ENCODE results near the gene LIMK1.
A peak's percentile ranks its signal among the peaks of the same experiment; 100 is the strongest.
"Not testable (repeated sequence)": the region's sequence is repeated elsewhere in the genome, so short reads cannot be mapped to it uniquely, and the experiment has no call there.

LIMK1 gene

DNA sequence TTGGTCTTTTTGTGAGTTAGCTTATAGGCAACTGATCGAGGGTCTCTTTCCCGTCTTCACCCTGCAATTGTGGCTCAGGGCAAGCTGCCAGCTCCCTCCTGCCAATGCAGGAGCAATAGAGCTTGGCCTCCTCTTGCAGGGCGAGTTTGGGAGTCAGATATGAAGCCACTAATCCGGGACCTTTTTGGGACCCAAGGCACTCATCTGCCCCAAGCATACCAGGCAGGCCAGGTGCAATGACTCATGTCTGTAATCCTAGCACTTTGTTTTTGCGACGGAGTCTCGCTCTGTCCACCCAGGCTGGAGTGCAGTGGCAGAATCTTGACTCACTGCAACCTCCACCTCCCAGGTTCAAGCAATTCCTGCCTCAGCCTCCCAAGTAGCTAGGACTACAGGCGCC is 21.1 kb downstream of the LIMK1 start:
- intact Hi-C loops (cut with DNase I) = no loop called here
- no peak for DNase-seq

GRCh38 chr7:74105992-74106391 is 22.4 kb downstream of the LIMK1 start:
- DNase-seq = no peak
- intact Hi-C loops (cut with DNase I) = no loop called here

DNA sequence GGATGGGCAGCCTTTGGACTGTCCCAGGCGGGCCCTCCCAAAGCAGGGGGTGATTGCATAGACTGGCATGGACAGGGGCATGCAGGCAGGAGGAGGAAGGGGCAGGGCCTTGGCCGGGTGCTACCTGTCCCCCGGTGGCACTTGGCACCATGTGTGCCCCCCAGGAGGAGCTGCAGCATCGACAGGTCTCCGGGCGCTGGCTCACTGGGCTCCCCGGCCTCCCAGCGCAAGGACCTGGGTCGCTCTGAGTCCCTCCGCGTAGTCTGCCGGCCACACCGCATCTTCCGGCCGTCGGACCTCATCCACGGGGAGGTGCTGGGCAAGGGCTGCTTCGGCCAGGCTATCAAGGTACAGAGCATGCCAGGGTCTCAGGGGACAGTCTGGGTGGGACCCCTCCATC is 23.2 kb downstream of the LIMK1 start:
- DNase-seq = no peak
- intact Hi-C loops (cut with DNase I) = no loop called here

- intact Hi-C loops (cut with DNase I) = no loop called here
- DNase-seq = no peak
Measured at GRCh38 chr7:74115326-74115725, 31.7 kb downstream of the LIMK1 start.

GRCh38 chr7:74116356-74116755 is 32.8 kb downstream of the LIMK1 start:
- no peak for DNase-seq
- intact Hi-C loops (cut with DNase I) = no loop called here

DNA sequence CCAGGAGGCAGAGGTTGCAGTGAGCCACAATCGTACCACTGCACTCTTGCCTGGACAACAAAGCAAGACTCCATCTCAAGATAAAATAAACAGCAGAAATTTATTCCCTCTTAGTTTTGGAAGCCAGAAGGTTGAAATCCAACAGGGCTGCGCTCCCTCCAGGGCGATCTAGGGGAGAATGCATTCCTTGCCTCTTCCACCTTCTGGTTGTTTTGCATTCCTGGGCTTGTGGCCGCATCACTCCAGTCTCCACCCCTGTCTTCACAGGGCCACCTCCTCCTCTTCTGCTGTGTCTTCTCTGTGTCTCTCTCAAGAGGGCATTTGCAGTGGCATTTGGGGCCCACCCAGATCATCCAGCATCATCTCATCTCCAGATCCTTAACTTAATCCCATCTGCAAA is 36.2 kb downstream of the LIMK1 start:
- DNase-seq = no peak
- intact Hi-C loops (cut with DNase I) = no loop called here

GRCh38 chr7:74121401-74122249 is 38.0 kb downstream of the LIMK1 start:
- intact Hi-C loops (cut with DNase I) = no loop called here
- DNase-seq = no peak

DNA sequence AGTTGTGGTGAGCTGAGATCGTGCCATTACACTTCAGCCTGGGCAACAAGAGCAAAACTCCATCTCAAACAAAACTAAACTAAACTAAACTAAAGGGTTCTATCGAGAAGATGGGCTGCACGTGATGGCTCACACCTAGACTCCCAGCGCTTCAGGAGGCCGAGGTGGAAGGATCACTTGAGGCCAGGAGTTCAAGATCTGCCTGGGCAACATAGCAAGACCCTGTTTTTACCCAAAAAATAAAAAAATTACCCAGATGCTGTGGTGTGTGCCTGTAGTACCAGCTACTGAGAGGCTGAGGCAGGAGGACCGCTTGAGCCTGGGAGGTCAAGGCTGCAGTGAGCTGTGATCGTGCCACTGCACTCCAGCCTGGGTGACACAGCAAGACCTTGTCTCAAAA is 40.3 kb downstream of the LIMK1 start:
- DNase-seq; intact Hi-C loops (cut with DNase I): not testable (repeated sequence)

- intact Hi-C loops (cut with DNase I) = no loop called here
- peak in 40 of 42 donors; percentile 3 to 73 (median 42) for DNase-seq
Measured at GRCh38 chr7:74126220-74126880, 42.7 kb downstream of the LIMK1 start.

- no peak for DNase-seq
- intact Hi-C loops (cut with DNase I) = no loop called here
Measured at GRCh38 chr7:74129887-74130286, 46.3 kb downstream of the LIMK1 start.

DNA sequence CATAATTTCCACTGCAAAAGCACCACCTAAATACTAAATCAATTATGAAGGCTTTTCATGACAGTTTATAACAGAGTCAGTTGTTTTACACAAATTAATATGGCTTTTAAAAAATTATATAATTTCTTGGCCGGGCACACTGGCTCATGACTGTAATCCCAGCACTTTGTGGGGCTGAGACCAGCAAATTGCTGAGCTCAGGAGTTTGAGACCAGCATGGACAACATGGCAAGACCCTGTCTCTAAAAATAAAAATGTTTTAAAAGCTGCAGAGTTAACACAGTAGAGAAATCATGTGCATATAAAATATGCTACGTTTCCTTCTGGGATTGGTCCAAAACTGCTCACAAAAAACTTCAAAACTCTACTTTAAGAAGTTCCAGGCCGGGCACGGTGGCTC is 46.9 kb downstream of the LIMK1 start:
- DNase-seq = no peak
- intact Hi-C loops (cut with DNase I) = no loop called here

DNA sequence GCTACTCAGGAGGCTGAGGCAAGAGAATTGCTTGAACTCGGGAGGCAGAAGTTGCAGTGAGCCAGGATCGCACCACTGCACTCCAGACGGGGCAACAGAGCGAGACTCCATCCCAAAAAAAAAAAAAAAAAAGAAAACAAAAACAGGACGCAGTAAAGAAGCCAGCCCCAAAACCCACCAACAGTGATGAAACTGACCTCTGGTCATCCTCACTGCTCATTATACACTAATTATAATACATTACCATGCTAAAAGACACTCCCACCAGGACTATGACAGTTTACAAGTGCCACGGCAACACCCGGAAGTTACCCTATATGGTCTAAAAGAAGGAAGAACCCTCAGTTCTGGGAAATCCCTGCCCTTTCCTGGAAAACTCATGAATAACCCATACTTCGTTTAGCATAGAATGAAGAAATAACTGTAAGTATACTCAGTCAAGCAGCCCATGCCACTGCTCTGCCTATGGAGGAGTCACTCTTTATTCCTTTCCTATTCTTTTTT is 50.6 kb downstream of the LIMK1 start:
- no peak for DNase-seq
- intact Hi-C loops (cut with DNase I) = no loop called here

- intact Hi-C loops (cut with DNase I) = no loop called here
- no peak for DNase-seq
Measured at GRCh38 chr7:74138334-74138867, 54.8 kb downstream of the LIMK1 start.

DNA sequence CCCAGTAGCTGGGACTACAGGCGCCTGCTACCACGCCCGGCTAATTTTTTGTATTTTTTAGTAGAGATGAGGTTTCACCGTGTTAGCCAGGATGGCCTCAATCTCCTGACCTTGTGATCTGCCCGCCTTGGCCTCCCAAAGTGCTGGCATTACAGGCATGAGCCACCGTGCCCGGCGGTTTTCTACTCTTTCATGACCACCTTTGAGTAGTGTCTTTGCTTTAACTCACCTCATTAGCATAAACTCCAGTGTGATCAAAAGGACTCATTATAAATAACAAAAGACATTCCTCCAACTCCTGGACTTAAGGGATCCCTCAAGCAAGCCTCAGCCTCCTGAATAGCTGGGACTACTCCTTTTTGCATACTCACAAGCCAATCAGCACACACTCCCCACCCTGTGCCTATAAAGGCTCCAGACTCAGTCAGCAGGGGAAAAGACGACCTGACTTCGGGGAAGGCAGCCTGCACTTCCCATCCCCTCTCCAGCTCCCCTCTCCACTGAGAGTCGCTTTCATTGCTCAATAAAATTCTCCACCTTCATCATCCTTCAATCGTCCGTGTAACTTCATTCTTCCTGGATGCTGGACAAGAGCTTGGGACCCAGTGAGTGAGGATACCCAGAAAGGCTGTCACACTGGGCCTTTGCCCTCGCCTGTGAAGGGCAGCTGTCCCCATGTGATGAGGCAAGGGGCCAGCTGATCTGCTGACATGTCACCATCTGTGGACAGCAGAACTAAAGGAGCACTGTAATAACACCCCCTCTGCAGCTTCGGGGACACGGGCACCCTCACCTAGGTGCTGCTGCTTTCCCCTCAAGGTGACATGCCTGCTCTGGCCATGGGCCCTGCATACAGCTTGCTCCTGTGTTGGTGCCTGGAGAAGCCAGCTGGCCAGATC is 55.6 kb downstream of the LIMK1 start:
- intact Hi-C loops (cut with DNase I) = no loop called here
- DNase-seq = peak in 11 of 42 donors; percentile 13 to 47 (median 16)

DNA sequence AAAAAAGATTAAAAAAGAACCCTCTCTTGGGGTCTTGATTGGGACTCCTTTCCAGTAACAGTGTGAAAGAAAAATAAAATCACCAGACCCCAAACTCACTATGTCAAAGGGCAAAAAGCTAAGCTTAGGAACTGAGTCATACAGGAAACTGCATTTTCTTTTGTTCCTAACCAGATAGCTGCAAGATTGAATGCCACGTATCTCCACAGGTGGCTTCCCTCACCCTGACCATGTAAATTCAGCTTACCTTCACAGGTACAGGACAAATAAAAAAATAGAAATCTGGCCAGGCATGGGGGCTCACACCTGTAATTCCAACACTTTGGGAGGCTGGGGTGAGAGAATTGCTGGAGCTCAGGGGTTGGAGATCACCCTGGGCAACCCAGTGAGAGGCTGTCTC is 58.1 kb downstream of the LIMK1 start:
- intact Hi-C loops (cut with DNase I) = no loop called here
- no peak for DNase-seq

DNA sequence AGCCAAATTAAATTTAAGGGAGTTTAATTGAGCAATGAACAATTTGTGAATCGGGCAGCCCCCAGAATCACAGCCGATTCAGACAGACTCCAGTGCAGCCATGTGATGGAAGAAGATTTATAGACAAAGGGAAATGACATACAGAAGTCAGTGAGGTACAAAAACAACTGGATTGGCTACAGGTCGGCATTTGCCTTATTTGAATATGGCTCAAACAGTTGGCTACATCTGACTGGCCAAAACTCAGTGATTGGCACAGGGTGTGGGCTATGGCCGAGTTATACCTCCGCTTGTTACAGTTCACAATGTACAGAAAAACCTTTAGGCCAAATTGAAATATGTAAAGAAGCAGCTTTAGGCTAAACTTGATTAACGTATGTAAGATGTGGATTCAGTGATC is 59.8 kb downstream of the LIMK1 start:
- intact Hi-C loops (cut with DNase I) = no loop called here
- no peak for DNase-seq

GRCh38 chr7:74148491-74148890 is 64.9 kb downstream of the LIMK1 start:
- intact Hi-C loops (cut with DNase I) = no loop called here
- DNase-seq = no peak

- DNase-seq = no peak
- intact Hi-C loops (cut with DNase I) = no loop called here
Measured at GRCh38 chr7:74149071-74149470, 65.5 kb downstream of the LIMK1 start.

GRCh38 chr7:74149603-74150002 is 66.0 kb downstream of the LIMK1 start:
- intact Hi-C loops (cut with DNase I) = no loop called here
- no peak for DNase-seq
